ENCODE measurements around the gene FFAR3.

GRCh38 chr19:35345671-35346111, 12.6 kb upstream of the FFAR3 start:
- TF ChIP-seq MAX (IDR thresholded peaks at IDR 0.05; ENCODE audit: low read depth, low read length) = no peak
- no peak for TF ChIP-seq CTCF (IDR thresholded peaks at IDR 0.05; ENCODE audit: low read depth, low read length)
- no peak for TF ChIP-seq POLR2A (IDR thresholded peaks at IDR 0.05; ENCODE audit: extremely low read depth, insufficient read length)
